ENCODE measurements around the gene LARGE1.

The LARGE1 gene

GRCh38 chr22:33871935-33872334 lies 48.3 kb downstream of the LARGE1 start:
- Histone ChIP-seq H3K79me2 (ENCODE audit: insufficient read depth, low read length) (no peaks in the 10 kb centered on the region), H3K9me3 (ENCODE audit: insufficient read depth, low read depth, low read length) (peaks cover 10% of the 10 kb centered on the region; the same call in 1 of the 2 replicates), H3K4me2 (ENCODE audit: low read depth, low read length, poor library complexity, severe bottlenecking) (no peak overlapping the region)

GRCh38 chr22:33869946-33870345 lies 50.3 kb downstream of the LARGE1 start:
- no peaks in the 10 kb centered on the region for H4K20me1 ChIP-seq (ENCODE audit: insufficient read depth, low read length, poor library complexity, severe bottlenecking)
- H3K4me3 ChIP-seq (ENCODE audit: low read length, poor library complexity, severe bottlenecking), result no peak overlapping the region
- H2AFZ ChIP-seq (ENCODE audit: low read length), result no peak overlapping the region
- peaks cover 7% of the 10 kb centered on the region; the same call in 1 of the 2 replicates for H3K9me3 ChIP-seq (ENCODE audit: insufficient read depth, low read depth, low read length)
- no peak for TF ChIP-seq EZH2phosphoT487 (IDR thresholded peaks at IDR 0.05; ENCODE audit: borderline replicate concordance)
- no peak for TF ChIP-seq CTCF (conservative IDR thresholded peaks at IDR 0.05; ENCODE audit: low read length)
- no peak overlapping the region for H3K4me2 ChIP-seq (ENCODE audit: low read depth, low read length, poor library complexity, severe bottlenecking)
- H3K9ac ChIP-seq (ENCODE audit: low read depth, low read length, poor library complexity, severe bottlenecking), result no peak overlapping the region
- no peaks in the 10 kb centered on the region for H3K9me2 ChIP-seq (replicated peaks; ENCODE audit: low read depth, low read length)
- H3K79me2 ChIP-seq (ENCODE audit: insufficient read depth, low read length), result no peaks in the 10 kb centered on the region
- no peaks in the 10 kb centered on the region for H3K4me1 ChIP-seq (ENCODE audit: insufficient read depth, low read length, poor library complexity, severe bottlenecking)
- no peaks in the 10 kb centered on the region for H3K27me3 ChIP-seq (ENCODE audit: insufficient read depth, low read length, poor library complexity, severe bottlenecking)
- H3F3A ChIP-seq (ENCODE audit: low read depth), result no peaks in the 10 kb centered on the region
- no peaks in the 10 kb centered on the region for H3K36me3 ChIP-seq (ENCODE audit: insufficient read depth, low read length)

More at GRCh38 chr22:33871935-33872334, 48.3 kb downstream of the LARGE1 start:
- Histone ChIP-seq H3K36me3 (ENCODE audit: insufficient read depth, low read length) (no peaks in the 10 kb centered on the region), H3K9me2 (replicated peaks; ENCODE audit: low read depth, low read length) (no peaks in the 10 kb centered on the region), H3K4me1 (ENCODE audit: insufficient read depth, low read length, poor library complexity, severe bottlenecking) (no peaks in the 10 kb centered on the region), H3K9ac (ENCODE audit: low read depth, low read length, poor library complexity, severe bottlenecking) (no peak overlapping the region), H3K4me3 (ENCODE audit: low read length, poor library complexity, severe bottlenecking) (no peak overlapping the region), H3K27me3 (ENCODE audit: insufficient read depth, low read length, poor library complexity, severe bottlenecking) (no peaks in the 10 kb centered on the region), H4K20me1 (ENCODE audit: insufficient read depth, low read length, poor library complexity, severe bottlenecking) (no peaks in the 10 kb centered on the region), H2AFZ (ENCODE audit: low read length) (no peak overlapping the region), H3F3A (ENCODE audit: low read depth) (no peaks in the 10 kb centered on the region)
- TF ChIP-seq EZH2phosphoT487 (IDR thresholded peaks at IDR 0.05; ENCODE audit: borderline replicate concordance) (no peak), CTCF (conservative IDR thresholded peaks at IDR 0.05; ENCODE audit: low read length) (no peak)

- Histone ChIP-seq H3K79me2 (ENCODE audit: insufficient read depth, low read length) (no peaks in the 10 kb centered on the region), H3K9me3 (ENCODE audit: insufficient read depth, low read depth, low read length) (peaks cover 7% of the 10 kb centered on the region; the same call in 1 of the 2 replicates)
Observed at GRCh38 chr22:33867971-33868370, 52.3 kb downstream of the LARGE1 start.

More at GRCh38 chr22:33867971-33868370, 52.3 kb downstream of the LARGE1 start:
- no peaks in the 10 kb centered on the region for H3K4me1 ChIP-seq (ENCODE audit: insufficient read depth, low read length, poor library complexity, severe bottlenecking)
- H3K9me2 ChIP-seq (replicated peaks; ENCODE audit: low read depth, low read length), result no peaks in the 10 kb centered on the region
- TF ChIP-seq CTCF (conservative IDR thresholded peaks at IDR 0.05; ENCODE audit: low read length) (no peak), EZH2phosphoT487 (IDR thresholded peaks at IDR 0.05; ENCODE audit: borderline replicate concordance) (no peak)
- H4K20me1 ChIP-seq (ENCODE audit: insufficient read depth, low read length, poor library complexity, severe bottlenecking), result no peaks in the 10 kb centered on the region
- H3K4me3 ChIP-seq (ENCODE audit: low read length, poor library complexity, severe bottlenecking), result no peak overlapping the region
- H3K4me2 ChIP-seq (ENCODE audit: low read depth, low read length, poor library complexity, severe bottlenecking), result no peak overlapping the region
- no peaks in the 10 kb centered on the region for H3K36me3 ChIP-seq (ENCODE audit: insufficient read depth, low read length)
- no peak overlapping the region for H3K9ac ChIP-seq (ENCODE audit: low read depth, low read length, poor library complexity, severe bottlenecking)
- no peaks in the 10 kb centered on the region for H3K27me3 ChIP-seq (ENCODE audit: insufficient read depth, low read length, poor library complexity, severe bottlenecking)
- no peaks in the 10 kb centered on the region for H3F3A ChIP-seq (ENCODE audit: low read depth)
- no peak overlapping the region for H2AFZ ChIP-seq (ENCODE audit: low read length)
